HepG2 (cell line): ENCODE data around the gene POLDIP3. TPM values are rescaled to one million over a fixed set of nuclear protein-coding genes. Genes with fewer than 3 reads are reported as not detected.

ENCODE experiments used
- HDAC1 ChIP-seq: sonication (generic); formaldehyde crosslinking; IDR thresholded peaks from 2 replicates; pipeline ENCODE4 v1.5.1; 2020; ENCODE audit warnings: mild to moderate bottlenecking, missing genetic modification reagents
- HNRNPK ChIP-seq: fragments of 200-400 bp; formaldehyde crosslinking; IDR thresholded peaks from 2 replicates; pipeline ENCODE4 v1.6.1; 2018; ENCODE audit warnings: low read length, low read depth, moderate library complexity, mild to moderate bottlenecking; ENCODE audit not compliant: poor library complexity, severe bottlenecking
- MYNN ChIP-seq: sonication (generic); formaldehyde crosslinking; IDR thresholded peaks from 2 replicates; pipeline ENCODE4 v1.4.0; 2020; ENCODE audit warnings: mild to moderate bottlenecking, low read depth, missing genetic modification reagents
- NR3C1 ChIP-seq: sonication (generic); formaldehyde crosslinking; IDR thresholded peaks from 2 replicates; pipeline ENCODE4 v1.4.0; 2020; ENCODE audit warnings: missing genetic modification reagents
- POLR2G ChIP-seq: fragments of 200-400 bp; formaldehyde crosslinking; IDR thresholded peaks from 2 replicates; pipeline ENCODE4 v1.6.1; 2018; ENCODE audit warnings: mild to moderate bottlenecking, low read depth, low read length, moderate library complexity
- RCOR2 ChIP-seq: IDR thresholded peaks from 2 replicates; pipeline ENCODE4 v1.6.1; 2016; ENCODE audit warnings: missing biosample characterization, missing genetic modification reagents
- RFX3 ChIP-seq: IDR thresholded peaks from 2 replicates; pipeline ENCODE4 v1.6.1; 2016; ENCODE audit warnings: missing biosample characterization, missing genetic modification reagents
- SNAPC4 ChIP-seq: sonication (generic); formaldehyde crosslinking; IDR thresholded peaks from 2 replicates; pipeline ENCODE4 v1.4.0; 2020; ENCODE audit warnings: mild to moderate bottlenecking, missing genetic modification reagents
- SOX13 ChIP-seq, 3 experiments: fragments of 450-650 bp in 1 of 3; sonication (generic) in 1 of 3; formaldehyde crosslinking in 1 of 3; IDR thresholded peaks in 2 of 3; conservative IDR thresholded peaks in 1 of 3; 2 replicates each; pipeline versions ENCODE4 v1.5.0 to v1.6.1; 2016 to 2020; ENCODE audit warnings: antibody characterized with exemption in 1 of 3, mild to moderate bottlenecking in 1 of 3, missing compliant biosample characterization in 1 of 3, missing genetic modification reagents in 1 of 3, moderate library complexity in 1 of 3
- ZIK1 ChIP-seq: sonication (generic); formaldehyde crosslinking; IDR thresholded peaks from 2 replicates; pipeline ENCODE4 v1.5.0; 2020; ENCODE audit warnings: mild to moderate bottlenecking, low read depth, missing genetic modification reagents, borderline replicate concordance
- ZNF296 ChIP-seq: sonication (generic); formaldehyde crosslinking; conservative IDR thresholded peaks from 2 replicates; pipeline ENCODE4 v1.5.0; 2020; ENCODE audit warnings: mild to moderate bottlenecking, missing genetic modification reagents
- ZNF337 ChIP-seq: sonication (generic); formaldehyde crosslinking; IDR thresholded peaks from 2 replicates; pipeline ENCODE4 v1.5.1; 2020; ENCODE audit warnings: missing genetic modification reagents, low read depth, mild to moderate bottlenecking, borderline replicate concordance
- polyA plus RNA-seq, 8 experiments: library from polyadenylated mRNA; depleted of rRNA in 3 of 8; stranded (reverse) in 7 of 8; unstranded in 1 of 8; fragments of >200 nt; fragmentation: Illumina TruSeq in 4 of 8; extraction: Trizol in 4 of 8; gene quantifications; 2 replicates each; pipeline versions ENCODE4 v1.2.1 to v1.2.3, GENCODE V29; 2011 to 2016; ENCODE audit warnings: low read depth in 4 of 8, missing spikeins in 1 of 8, mixed read lengths in 1 of 8; ENCODE audit not compliant: insufficient read depth in 1 of 8
- total RNA-seq, 5 experiments: library from RNA; depleted of rRNA; stranded (reverse); fragments of >200 nt; fragmentation: Illumina TruSeq; extraction: Trizol; gene quantifications; 2 replicates each; pipeline ENCODE4 v1.2.3, GENCODE V29; 2016; ENCODE audit warnings: low read depth in 1 of 5
- TF ChIP-seq, protein P1 (sequence below): sonication (generic); formaldehyde crosslinking; IDR thresholded peaks from 2 replicates; pipeline ENCODE4 v1.4.0; 2020; ENCODE audit warnings: mild to moderate bottlenecking, missing genetic modification reagents
- TF ChIP-seq, protein P2 (sequence below): sonication (generic); formaldehyde crosslinking; IDR thresholded peaks from 2 replicates; pipeline ENCODE4 v1.4.0; 2020; ENCODE audit warnings: low read depth, mild to moderate bottlenecking, missing genetic modification reagents
- TF ChIP-seq, protein P3 (sequence below): sonication (generic); formaldehyde crosslinking; IDR thresholded peaks from 2 replicates; pipeline ENCODE4 v1.4.0; 2020; ENCODE audit warnings: mild to moderate bottlenecking, low read depth, missing genetic modification reagents
- TF ChIP-seq, protein P4 (sequence below): IDR thresholded peaks from 2 replicates; pipeline ENCODE4 v1.6.1; 2016; ENCODE audit warnings: low read depth, borderline replicate concordance

POLDIP3 gene
- total and polyA plus RNA-seq, 2 of the 13 experiments (the other 11 are each of a cell fraction or from before 2014, with no cell fraction given) = 45.8 to 47.4 TPM

- no peak for TF ChIP-seq SNAPC4 (CRISPR knock-in tag)
- no peak for TF ChIP-seq NR3C1 (CRISPR knock-in tag)
- TF ChIP-seq, protein P1, sequence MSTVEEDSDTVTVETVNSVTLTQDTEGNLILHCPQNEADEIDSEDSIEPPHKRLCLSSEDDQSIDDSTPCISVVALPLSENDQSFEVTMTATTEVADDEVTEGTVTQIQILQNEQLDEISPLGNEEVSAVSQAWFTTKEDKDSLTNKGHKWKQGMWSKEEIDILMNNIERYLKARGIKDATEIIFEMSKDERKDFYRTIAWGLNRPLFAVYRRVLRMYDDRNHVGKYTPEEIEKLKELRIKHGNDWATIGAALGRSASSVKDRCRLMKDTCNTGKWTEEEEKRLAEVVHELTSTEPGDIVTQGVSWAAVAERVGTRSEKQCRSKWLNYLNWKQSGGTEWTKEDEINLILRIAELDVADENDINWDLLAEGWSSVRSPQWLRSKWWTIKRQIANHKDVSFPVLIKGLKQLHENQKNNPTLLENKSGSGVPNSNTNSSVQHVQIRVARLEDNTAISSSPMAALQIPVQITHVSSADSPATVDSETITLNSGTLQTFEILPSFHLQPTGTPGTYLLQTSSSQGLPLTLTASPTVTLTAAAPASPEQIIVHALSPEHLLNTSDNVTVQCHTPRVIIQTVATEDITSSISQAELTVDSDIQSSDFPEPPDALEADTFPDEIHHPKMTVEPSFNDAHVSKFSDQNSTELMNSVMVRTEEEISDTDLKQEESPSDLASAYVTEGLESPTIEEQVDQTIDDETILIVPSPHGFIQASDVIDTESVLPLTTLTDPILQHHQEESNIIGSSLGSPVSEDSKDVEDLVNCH (CRISPR knock-in tag) = no peak
- TF ChIP-seq, protein P2, sequence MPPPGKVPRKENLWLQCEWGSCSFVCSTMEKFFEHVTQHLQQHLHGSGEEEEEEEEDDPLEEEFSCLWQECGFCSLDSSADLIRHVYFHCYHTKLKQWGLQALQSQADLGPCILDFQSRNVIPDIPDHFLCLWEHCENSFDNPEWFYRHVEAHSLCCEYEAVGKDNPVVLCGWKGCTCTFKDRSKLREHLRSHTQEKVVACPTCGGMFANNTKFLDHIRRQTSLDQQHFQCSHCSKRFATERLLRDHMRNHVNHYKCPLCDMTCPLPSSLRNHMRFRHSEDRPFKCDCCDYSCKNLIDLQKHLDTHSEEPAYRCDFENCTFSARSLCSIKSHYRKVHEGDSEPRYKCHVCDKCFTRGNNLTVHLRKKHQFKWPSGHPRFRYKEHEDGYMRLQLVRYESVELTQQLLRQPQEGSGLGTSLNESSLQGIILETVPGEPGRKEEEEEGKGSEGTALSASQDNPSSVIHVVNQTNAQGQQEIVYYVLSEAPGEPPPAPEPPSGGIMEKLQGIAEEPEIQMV (CRISPR knock-in tag) = no peak
- TF ChIP-seq, protein P3, sequence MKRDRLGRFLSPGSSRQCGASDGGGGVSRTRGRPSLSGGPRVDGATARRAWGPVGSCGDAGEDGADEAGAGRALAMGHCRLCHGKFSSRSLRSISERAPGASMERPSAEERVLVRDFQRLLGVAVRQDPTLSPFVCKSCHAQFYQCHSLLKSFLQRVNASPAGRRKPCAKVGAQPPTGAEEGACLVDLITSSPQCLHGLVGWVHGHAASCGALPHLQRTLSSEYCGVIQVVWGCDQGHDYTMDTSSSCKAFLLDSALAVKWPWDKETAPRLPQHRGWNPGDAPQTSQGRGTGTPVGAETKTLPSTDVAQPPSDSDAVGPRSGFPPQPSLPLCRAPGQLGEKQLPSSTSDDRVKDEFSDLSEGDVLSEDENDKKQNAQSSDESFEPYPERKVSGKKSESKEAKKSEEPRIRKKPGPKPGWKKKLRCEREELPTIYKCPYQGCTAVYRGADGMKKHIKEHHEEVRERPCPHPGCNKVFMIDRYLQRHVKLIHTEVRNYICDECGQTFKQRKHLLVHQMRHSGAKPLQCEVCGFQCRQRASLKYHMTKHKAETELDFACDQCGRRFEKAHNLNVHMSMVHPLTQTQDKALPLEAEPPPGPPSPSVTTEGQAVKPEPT (CRISPR knock-in tag) = no peak
- TF ChIP-seq MYNN (CRISPR knock-in tag) = no peak
- no peak for TF ChIP-seq HDAC1 (CRISPR knock-in tag)
- TF ChIP-seq POLR2G = peak; percentile 80
- no peak for TF ChIP-seq ZNF337
- no peak for TF ChIP-seq ZIK1 (CRISPR knock-in tag)
- no peak for TF ChIP-seq HNRNPK
- no peak for TF ChIP-seq SOX13 (IDR thresholded peaks at IDR 0.05)
- TF ChIP-seq SOX13 (CRISPR knock-in tag; conservative IDR thresholded peaks at IDR 0.05 in 1 of 2, IDR thresholded peaks at IDR 0.05 in 1 of 2) = 0 out of 4 replicates have a peak, but pooled peaks of 1 of the 2 experiments have one; percentile 22
- TF ChIP-seq RCOR2 (CRISPR knock-in tag) = no peak
- TF ChIP-seq, protein P4, sequence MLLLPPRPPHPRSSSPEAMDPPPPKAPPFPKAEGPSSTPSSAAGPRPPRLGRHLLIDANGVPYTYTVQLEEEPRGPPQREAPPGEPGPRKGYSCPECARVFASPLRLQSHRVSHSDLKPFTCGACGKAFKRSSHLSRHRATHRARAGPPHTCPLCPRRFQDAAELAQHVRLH (CRISPR knock-in tag) = peak; percentile 30; the same call in 1 of the 2 replicates
- TF ChIP-seq ZNF296 (CRISPR knock-in tag) = no peak
- TF ChIP-seq RFX3 (CRISPR knock-in tag) = no peak
These were observed 32.6 kb downstream of the POLDIP3 start (continued) for GRCh38 chr22:42581762-42582716.
